ENCODE measurements around the gene PLCZ1.
"Not testable (repeated sequence)": the region's sequence is repeated elsewhere in the genome, so short reads cannot be mapped to it uniquely, and the experiment has no call there.

Gene PLCZ1, protein sequence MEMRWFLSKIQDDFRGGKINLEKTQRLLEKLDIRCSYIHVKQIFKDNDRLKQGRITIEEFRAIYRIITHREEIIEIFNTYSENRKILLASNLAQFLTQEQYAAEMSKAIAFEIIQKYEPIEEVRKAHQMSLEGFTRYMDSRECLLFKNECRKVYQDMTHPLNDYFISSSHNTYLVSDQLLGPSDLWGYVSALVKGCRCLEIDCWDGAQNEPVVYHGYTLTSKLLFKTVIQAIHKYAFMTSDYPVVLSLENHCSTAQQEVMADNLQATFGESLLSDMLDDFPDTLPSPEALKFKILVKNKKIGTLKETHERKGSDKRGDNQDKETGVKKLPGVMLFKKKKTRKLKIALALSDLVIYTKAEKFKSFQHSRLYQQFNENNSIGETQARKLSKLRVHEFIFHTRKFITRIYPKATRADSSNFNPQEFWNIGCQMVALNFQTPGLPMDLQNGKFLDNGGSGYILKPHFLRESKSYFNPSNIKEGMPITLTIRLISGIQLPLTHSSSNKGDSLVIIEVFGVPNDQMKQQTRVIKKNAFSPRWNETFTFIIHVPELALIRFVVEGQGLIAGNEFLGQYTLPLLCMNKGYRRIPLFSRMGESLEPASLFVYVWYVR

DNA sequence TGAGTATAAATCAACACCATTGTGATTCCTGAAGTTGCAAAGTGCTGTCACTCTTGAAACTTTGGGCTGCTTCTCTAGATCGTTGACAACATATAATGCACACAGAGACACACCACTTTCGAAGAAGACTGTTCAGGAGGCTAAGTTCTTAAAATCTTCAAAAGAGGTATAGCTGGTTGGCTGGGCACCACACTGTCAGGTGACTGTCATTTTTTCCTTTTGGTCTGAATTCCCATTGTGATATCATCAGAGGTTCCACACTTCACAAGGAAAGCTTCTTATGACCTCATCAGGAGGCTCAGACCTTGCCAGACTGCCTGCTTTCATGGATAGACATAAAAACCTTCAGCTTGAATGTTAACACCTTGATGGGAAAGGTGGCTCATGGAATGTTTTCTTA is at the start of gene PLCZ1, which contains the start of gene CAPZA3:
PLCZ1 (minus strand) TSS at position 194 of the 400 bp plus-strand sequence. CDS start 641 bp downstream, outside the sequence.
CAPZA3 (plus strand) TSS at position 301 of the 400 bp plus-strand sequence. CDS start 150 bp downstream, outside the sequence.
- no peak within 1 kb of the TSS for H3K27ac ChIP-seq
- no peak for TF ChIP-seq ZFX (IDR thresholded peaks at IDR 0.05; ENCODE audit: borderline replicate concordance)
- TF ChIP-seq, protein P1, sequence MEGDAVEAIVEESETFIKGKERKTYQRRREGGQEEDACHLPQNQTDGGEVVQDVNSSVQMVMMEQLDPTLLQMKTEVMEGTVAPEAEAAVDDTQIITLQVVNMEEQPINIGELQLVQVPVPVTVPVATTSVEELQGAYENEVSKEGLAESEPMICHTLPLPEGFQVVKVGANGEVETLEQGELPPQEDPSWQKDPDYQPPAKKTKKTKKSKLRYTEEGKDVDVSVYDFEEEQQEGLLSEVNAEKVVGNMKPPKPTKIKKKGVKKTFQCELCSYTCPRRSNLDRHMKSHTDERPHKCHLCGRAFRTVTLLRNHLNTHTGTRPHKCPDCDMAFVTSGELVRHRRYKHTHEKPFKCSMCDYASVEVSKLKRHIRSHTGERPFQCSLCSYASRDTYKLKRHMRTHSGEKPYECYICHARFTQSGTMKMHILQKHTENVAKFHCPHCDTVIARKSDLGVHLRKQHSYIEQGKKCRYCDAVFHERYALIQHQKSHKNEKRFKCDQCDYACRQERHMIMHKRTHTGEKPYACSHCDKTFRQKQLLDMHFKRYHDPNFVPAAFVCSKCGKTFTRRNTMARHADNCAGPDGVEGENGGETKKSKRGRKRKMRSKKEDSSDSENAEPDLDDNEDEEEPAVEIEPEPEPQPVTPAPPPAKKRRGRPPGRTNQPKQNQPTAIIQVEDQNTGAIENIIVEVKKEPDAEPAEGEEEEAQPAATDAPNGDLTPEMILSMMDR (IDR thresholded peaks at IDR 0.05), result no peak

DNA sequence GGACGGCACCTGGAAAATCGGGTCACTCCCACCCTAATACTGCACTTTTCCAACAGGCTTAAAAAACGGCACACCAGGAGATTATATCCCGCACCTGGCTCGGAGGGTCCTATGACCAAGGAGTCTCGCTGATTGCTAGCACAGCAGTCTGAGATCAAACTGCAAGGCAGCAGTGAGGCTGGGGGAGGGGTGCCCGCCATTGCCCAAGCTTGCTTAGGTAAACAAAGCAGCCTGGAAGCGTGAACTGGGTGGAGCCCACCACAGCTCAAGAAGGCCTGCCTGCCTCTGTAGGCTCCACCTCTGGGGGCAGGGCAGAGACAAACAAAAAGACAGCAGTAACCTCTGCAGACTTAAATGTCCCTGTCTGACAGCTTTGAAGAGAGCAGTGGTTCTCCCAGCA is 47.7 kb upstream of the PLCZ1 start:
- H3K27ac ChIP-seq, result not testable (repeated sequence)

DNA sequence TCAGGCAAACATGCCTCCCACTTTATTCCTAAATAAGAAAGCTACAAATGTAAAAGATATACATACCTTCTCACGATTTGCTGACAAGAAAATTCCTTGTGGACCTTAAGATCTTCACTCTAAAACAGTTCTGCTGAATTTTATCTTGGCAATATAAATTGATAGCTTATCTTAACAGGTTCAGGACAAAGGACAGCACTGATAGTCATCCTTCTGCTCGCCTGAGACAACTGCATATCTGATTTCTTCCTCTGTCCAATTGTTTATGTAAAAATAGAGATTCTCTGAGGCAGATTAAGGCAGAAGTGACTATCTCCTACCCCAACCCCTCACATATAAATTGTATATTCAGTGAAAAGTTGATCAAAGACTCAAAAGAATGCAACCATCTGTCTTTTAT is 45.0 kb upstream of the PLCZ1 start:
- no peak for TF ChIP-seq ZFX (IDR thresholded peaks at IDR 0.05; ENCODE audit: borderline replicate concordance)
- TF ChIP-seq, protein P1 (IDR thresholded peaks at IDR 0.05), result no peak
- no peak overlapping the region for H3K27ac ChIP-seq

DNA sequence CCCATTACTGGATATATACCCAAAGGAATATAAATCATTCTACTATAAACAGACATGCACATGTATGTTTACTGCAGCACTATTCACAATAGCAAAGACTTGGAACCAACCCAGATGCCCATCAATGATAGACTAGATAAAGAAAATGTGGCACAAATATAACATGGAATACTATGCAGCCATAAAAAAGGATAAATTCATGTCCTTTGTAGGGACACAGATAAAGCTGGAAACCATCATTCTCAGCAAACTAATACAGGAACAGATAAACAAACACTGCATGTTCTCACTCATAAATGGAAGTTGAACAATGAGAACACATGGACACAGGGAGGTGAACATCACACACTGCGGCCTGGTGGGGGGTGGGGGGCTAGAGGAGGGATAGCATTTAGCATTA is 28.7 kb upstream of the PLCZ1 start:
- H3K27ac ChIP-seq, result not testable (repeated sequence)

DNA sequence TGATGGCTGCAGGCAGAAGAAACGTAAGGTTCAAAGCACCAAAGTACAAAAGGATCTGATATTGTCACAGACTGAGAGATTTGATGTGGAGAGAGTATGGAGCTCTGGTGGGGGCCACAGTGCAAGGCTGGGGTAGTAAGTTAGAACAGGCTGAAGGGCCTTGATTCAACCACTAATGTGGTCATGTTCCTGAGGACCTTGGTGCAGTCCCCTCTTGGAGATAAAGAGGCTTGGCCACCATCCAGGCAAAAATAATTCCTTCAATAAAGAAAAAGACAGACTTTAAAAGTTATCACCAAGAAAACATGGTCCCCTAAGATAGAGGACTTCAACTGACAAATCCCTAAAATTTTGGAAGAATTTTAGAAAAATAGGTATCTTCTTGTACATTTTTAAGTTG is 17.5 kb upstream of the PLCZ1 start:
- TF ChIP-seq, protein P1 (IDR thresholded peaks at IDR 0.05), result no peak
- TF ChIP-seq ZFX (IDR thresholded peaks at IDR 0.05; ENCODE audit: borderline replicate concordance), result no peak
- no peak overlapping the region for H3K27ac ChIP-seq

DNA sequence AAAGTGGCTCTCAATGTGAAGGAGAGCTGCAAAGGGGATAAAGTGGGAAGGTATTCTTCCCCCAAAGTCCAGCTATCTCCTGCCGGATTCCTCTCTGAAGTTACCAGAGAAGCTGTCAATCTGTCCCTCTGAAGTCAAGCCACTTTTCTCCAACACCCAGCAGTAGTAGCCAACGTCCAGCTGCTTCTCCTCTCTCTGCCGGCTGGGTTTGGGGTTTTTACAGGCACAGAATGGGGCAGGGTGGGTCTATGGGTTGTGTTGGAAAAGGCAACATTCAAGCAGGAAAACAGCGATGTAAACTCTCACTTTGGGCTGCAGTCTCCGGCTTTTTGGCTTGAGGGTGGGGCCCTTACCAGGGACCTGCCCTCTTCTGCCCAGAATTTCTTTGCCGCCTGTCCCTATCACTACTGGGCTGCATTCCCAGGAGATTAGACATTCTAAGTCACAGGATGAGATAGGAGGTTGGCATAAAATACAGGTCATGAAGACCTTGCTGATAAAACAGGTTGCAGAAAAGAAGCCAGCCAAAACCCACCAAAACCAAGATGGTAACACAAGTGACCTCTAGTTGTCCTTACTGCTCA is 16.4 kb upstream of the PLCZ1 start:
- no peak overlapping the region for H3K27ac ChIP-seq
- TF ChIP-seq, protein P1 (IDR thresholded peaks at IDR 0.05), result no peak
- TF ChIP-seq ZFX (IDR thresholded peaks at IDR 0.05; ENCODE audit: borderline replicate concordance), result no peak

DNA sequence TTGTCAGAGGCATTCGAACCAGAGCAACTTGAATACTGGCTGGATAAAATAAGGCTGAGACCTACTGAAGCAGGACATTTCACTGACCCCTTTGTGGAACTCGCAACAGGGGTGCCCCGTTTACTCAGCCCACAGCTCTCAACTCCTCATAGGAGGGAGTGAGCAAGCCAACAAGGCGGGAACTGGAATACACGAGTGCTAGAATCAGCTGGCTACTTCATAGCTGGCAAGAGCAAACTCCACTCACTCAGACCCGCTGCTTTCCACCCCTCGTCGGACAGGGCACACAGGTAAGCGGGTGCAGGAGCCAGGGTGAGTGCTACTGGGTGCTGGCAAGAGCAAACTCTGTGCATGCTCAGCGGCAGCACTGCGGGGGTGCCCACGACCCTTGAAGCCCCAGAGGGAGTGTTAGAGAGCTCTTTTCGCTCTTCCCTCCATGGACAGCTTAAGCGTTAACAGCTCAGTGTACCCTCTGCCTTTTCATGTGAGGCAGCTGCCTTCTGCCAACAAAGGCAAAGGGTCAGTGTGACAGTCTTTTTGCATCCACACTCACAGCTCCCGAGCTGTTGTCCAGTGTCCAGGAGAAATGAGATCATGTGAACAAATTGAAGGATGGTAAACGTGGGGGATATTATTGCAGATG is 15.8 kb upstream of the PLCZ1 start:
- TF ChIP-seq, protein P1 (IDR thresholded peaks at IDR 0.05), result no peak
- no peak for TF ChIP-seq ZFX (IDR thresholded peaks at IDR 0.05; ENCODE audit: borderline replicate concordance)

DNA sequence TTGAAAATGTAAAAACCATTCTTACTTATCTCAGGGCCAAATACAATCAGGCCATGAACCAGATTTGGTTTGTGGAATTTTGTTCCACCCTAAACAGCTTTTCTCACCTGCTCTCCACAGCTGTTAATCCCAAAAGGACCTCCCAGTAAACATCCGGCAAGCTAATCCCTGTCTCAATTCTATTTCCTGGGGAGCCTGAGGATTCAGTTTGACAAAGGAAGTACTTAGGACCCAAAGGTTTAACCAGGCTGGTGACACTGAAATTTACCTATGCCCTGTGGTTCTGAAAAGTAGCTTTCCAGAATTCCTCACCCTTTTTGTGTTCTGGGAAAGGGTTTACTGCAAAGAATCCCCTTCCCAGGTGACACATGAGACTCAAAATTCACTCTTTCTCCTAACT is 15.1 kb upstream of the PLCZ1 start:
- no peak overlapping the region for H3K27ac ChIP-seq
- TF ChIP-seq, protein P1 (IDR thresholded peaks at IDR 0.05), result no peak
- no peak for TF ChIP-seq ZFX (IDR thresholded peaks at IDR 0.05; ENCODE audit: borderline replicate concordance)

More for the DNA sequence above, 15.8 kb upstream of the PLCZ1 start:
- no peak overlapping the region for H3K27ac ChIP-seq

Data from 22Rv1 (cell line).